Measurements from ENCODE around the gene MRPS30. TPM values are rescaled to one million over a fixed set of nuclear protein-coding genes. Genes with fewer than 3 reads are reported as not detected.
"Not testable (repeated sequence)": the region's sequence is repeated elsewhere in the genome, so short reads cannot be mapped to it uniquely, and the experiment has no call there.

Gene MRPS30
- polyA plus RNA-seq, 1 donor: 35.0 TPM

GRCh38 chr5:44821164-44821563 is 12.4 kb downstream of the MRPS30 start:
- no peak for DNase-seq

GRCh38 chr5:44824662-44825061 is 15.9 kb downstream of the MRPS30 start:
- DNase-seq: not testable (repeated sequence)

- no peak for DNase-seq
Observed at GRCh38 chr5:44827681-44828080, 18.9 kb downstream of the MRPS30 start.

- DNase-seq: no peak
Observed at GRCh38 chr5:44828719-44829118, 20.0 kb downstream of the MRPS30 start.

GRCh38 chr5:44830951-44831350 is 22.2 kb downstream of the MRPS30 start:
- DNase-seq: no peak

GRCh38 chr5:44833249-44833648 is 24.5 kb downstream of the MRPS30 start:
- DNase-seq: no peak

GRCh38 chr5:44835693-44836092 is 26.9 kb downstream of the MRPS30 start:
- no peak for DNase-seq

- no peak for DNase-seq
Observed at GRCh38 chr5:44839018-44839681, 30.4 kb downstream of the MRPS30 start.

- DNase-seq: no peak
Observed at GRCh38 chr5:44842496-44843282, 33.9 kb downstream of the MRPS30 start.

- DNase-seq: no peak
Observed at GRCh38 chr5:44844744-44845143, 36.0 kb downstream of the MRPS30 start.

GRCh38 chr5:44845777-44846176 is 37.0 kb downstream of the MRPS30 start:
- no peak for DNase-seq

GRCh38 chr5:44847206-44847852 is 38.6 kb downstream of the MRPS30 start:
- DNase-seq: no peak

- DNase-seq: no peak
Observed at GRCh38 chr5:44860267-44860666, 51.5 kb downstream of the MRPS30 start.

GRCh38 chr5:44862808-44863207 is 54.1 kb downstream of the MRPS30 start:
- DNase-seq: no peak
